HepG2 (cell line): ENCODE data around the gene TSTD1. TPM values are rescaled to one million over a fixed set of nuclear protein-coding genes. Genes with fewer than 3 reads are reported as not detected.

Experiments used
- ATRX ChIP-seq: sonication (generic); formaldehyde crosslinking; IDR thresholded peaks from 2 replicates; pipeline ENCODE4 v1.4.0; 2020; ENCODE audit warnings: missing genetic modification reagents, borderline replicate concordance
- BATF2 ChIP-seq: sonication (generic); formaldehyde crosslinking; IDR thresholded peaks from 2 replicates; pipeline ENCODE4 v1.8.0; 2022; ENCODE audit warnings: mild to moderate bottlenecking, missing genetic modification reagents, moderate library complexity
- CENPT ChIP-seq: sonication (generic); formaldehyde crosslinking; IDR thresholded peaks from 2 replicates; pipeline ENCODE4 v1.8.0; 2022; ENCODE audit warnings: low read depth, mild to moderate bottlenecking, moderate library complexity, missing genetic modification reagents
- CSRNP1 ChIP-seq: sonication (generic); formaldehyde crosslinking; IDR thresholded peaks from 2 replicates; pipeline ENCODE4 v1.8.1; 2023; ENCODE audit warnings: mild to moderate bottlenecking, missing genetic modification reagents
- FOXC1 ChIP-seq: sonication (generic); formaldehyde crosslinking; IDR thresholded peaks from 2 replicates; pipeline ENCODE4 v1.8.0; 2022; ENCODE audit warnings: mild to moderate bottlenecking, missing genetic modification reagents, borderline replicate concordance
- GPN1 ChIP-seq: sonication (generic); formaldehyde crosslinking; IDR thresholded peaks from 2 replicates; pipeline ENCODE4 v1.5.1; 2020; ENCODE audit warnings: missing genetic modification reagents, borderline replicate concordance
- KAT2B ChIP-seq: fragments of 150-350 bp; IDR thresholded peaks from 2 replicates; pipeline ENCODE4 v1.6.1; 2014; ENCODE audit warnings: low read depth, low read length, borderline replicate concordance
- MAZ ChIP-seq, 2 experiments: sonication (generic) in 1 of 2; formaldehyde crosslinking in 1 of 2; IDR thresholded peaks; 2 replicates each; pipeline versions ENCODE4 v1.5.0 to v1.6.1; 2012 to 2020; ENCODE audit warnings: low read depth in 2 of 2, mild to moderate bottlenecking in 2 of 2, borderline replicate concordance in 1 of 2, improper control_type of control experiment in 1 of 2, low read length in 1 of 2, missing genetic modification reagents in 1 of 2, moderate library complexity in 1 of 2
- NKX3-1 ChIP-seq: sonication (generic); formaldehyde crosslinking; IDR thresholded peaks from 2 replicates; pipeline ENCODE4 v1.5.0; 2020; ENCODE audit warnings: missing genetic modification reagents
- PAF1 ChIP-seq: IDR thresholded peaks from 2 replicates; pipeline ENCODE4 v1.6.1; 2016; ENCODE audit warnings: missing genetic modification reagents, missing compliant biosample characterization
- PITX1 ChIP-seq: sonication (generic); formaldehyde crosslinking; IDR thresholded peaks from 2 replicates; pipeline ENCODE4 v1.5.1; 2020; ENCODE audit warnings: mild to moderate bottlenecking, missing genetic modification reagents
- RXRB ChIP-seq: IDR thresholded peaks from 2 replicates; pipeline ENCODE4 v1.6.1; 2016; ENCODE audit warnings: borderline replicate concordance, missing genetic modification reagents, missing compliant biosample characterization
- SP4 ChIP-seq: sonication (generic); formaldehyde crosslinking; IDR thresholded peaks from 2 replicates; pipeline ENCODE4 v1.8.1; 2023; ENCODE audit warnings: mild to moderate bottlenecking, missing genetic modification reagents
- TBL1XR1 ChIP-seq: fragments of 150-350 bp; IDR thresholded peaks from 2 replicates; pipeline ENCODE4 v1.6.1; 2014; ENCODE audit warnings: borderline replicate concordance, low read length; ENCODE audit not compliant: partially characterized antibody
- YY1 ChIP-seq: IDR thresholded peaks from 2 replicates; pipeline ENCODE4 v1.6.1; 2011; ENCODE audit warnings: low read length, low read depth, moderate library complexity, mild to moderate bottlenecking; ENCODE audit not compliant: insufficient read depth, insufficient replicate concordance
- ZBTB42 ChIP-seq: sonication (generic); formaldehyde crosslinking; IDR thresholded peaks from 2 replicates; pipeline ENCODE4 v1.5.0; 2020; ENCODE audit warnings: mild to moderate bottlenecking, missing genetic modification reagents
- ZNF143 ChIP-seq: sonication (generic); formaldehyde crosslinking; IDR thresholded peaks from 2 replicates; pipeline ENCODE4 v1.4.0; 2020; ENCODE audit warnings: missing genetic modification reagents
- ZNF260 ChIP-seq: sonication (generic); formaldehyde crosslinking; IDR thresholded peaks from 2 replicates; pipeline ENCODE4 v1.4.0; 2020; ENCODE audit warnings: missing genetic modification reagents, low read depth, mild to moderate bottlenecking, borderline replicate concordance
- ZNF567 ChIP-seq: sonication (generic); formaldehyde crosslinking; IDR thresholded peaks from 2 replicates; pipeline ENCODE4 v1.8.1; 2023; ENCODE audit warnings: mild to moderate bottlenecking, missing genetic modification reagents, borderline replicate concordance
- ZNF761 ChIP-seq: sonication (generic); formaldehyde crosslinking; conservative IDR thresholded peaks from 2 replicates; pipeline ENCODE4 v1.4.0; 2020; ENCODE audit warnings: mild to moderate bottlenecking, missing genetic modification reagents
- ZNF768 ChIP-seq: sonication (generic); formaldehyde crosslinking; IDR thresholded peaks from 2 replicates; pipeline ENCODE4 v1.4.0; 2020; ENCODE audit warnings: missing genetic modification reagents
- ZNF780A ChIP-seq: sonication (generic); formaldehyde crosslinking; IDR thresholded peaks from 2 replicates; pipeline ENCODE4 v1.8.0; 2022; ENCODE audit warnings: mild to moderate bottlenecking, missing genetic modification reagents, moderate library complexity
- polyA plus RNA-seq, 8 experiments: library from polyadenylated mRNA; depleted of rRNA in 3 of 8; stranded (reverse) in 7 of 8; unstranded in 1 of 8; fragments of >200 nt; fragmentation: Illumina TruSeq in 4 of 8; extraction: Trizol in 4 of 8; gene quantifications; 2 replicates each; pipeline versions ENCODE4 v1.2.1 to v1.2.3, GENCODE V29; 2011 to 2016; ENCODE audit warnings: low read depth in 4 of 8, missing spikeins in 1 of 8, mixed read lengths in 1 of 8; ENCODE audit not compliant: insufficient read depth in 1 of 8
- total RNA-seq, 5 experiments: library from RNA; depleted of rRNA; stranded (reverse); fragments of >200 nt; fragmentation: Illumina TruSeq; extraction: Trizol; gene quantifications; 2 replicates each; pipeline ENCODE4 v1.2.3, GENCODE V29; 2016; ENCODE audit warnings: low read depth in 1 of 5
- TF ChIP-seq, protein P1 (sequence below): fragments of 450-650 bp; IDR thresholded peaks from 2 replicates; pipeline ENCODE4 v1.6.1; 2016
- TF ChIP-seq, protein P2 (sequence below): sonication (generic); formaldehyde crosslinking; IDR thresholded peaks from 2 replicates; pipeline ENCODE4 v1.5.0; 2020; ENCODE audit warnings: missing genetic modification reagents

The TSTD1 gene
- total and polyA plus RNA-seq, 2 of the 13 experiments (the other 11 are each of a cell fraction or from before 2014, with no cell fraction given) = 0.15 to 0.31 TPM

DNA sequence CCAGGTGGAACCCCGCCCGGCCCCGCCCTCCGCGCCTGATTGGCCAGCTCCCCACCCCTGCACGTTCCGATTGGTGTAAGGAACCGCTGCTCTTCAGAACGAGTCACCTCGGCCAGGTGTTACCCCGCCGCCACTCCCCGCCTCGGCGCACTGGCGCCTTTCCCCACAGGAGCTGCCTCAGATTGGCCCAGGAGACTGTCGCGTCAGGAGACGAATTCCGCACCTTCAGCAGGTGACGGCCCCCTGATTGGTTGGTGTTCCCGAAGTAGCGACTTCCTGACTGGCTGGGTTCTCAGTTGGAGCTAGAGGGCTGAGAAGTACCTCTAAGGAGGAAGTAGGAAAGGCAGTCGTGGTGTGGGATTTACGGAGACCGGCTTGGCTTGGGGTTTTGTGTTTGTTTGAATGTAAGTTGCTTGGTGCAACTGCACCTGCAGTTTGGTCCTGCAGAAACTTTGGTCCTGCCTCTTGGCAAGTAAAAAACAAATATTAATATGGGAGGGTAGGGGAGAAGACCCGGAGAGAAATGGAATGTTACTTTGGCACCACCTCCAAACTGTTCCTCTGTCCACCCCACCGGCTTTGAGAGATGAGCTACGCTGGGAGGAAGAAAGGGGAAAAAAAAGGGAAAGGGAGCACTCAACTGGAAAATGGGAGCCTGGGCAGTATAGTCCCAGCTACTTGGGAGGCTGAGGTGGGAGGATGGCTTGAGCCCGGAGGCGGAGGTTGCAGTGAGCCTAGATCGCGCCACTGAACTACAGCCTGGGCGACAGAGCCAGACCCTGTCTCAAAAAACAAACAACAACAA is 17.4 kb downstream of the TSTD1 start (continued):
- TF ChIP-seq SP4 (CRISPR knock-in tag) = peak; percentile 47; the same call in 1 of the 2 replicates
- no peak; the same call in 1 of the 2 replicates for TF ChIP-seq PITX1 (CRISPR knock-in tag)
- TF ChIP-seq ZNF143 (CRISPR knock-in tag) = no peak
- no peak for TF ChIP-seq GPN1 (CRISPR knock-in tag)
- no peak for TF ChIP-seq ZNF761 (CRISPR knock-in tag)
- no peak for TF ChIP-seq ZNF567
- no peak for TF ChIP-seq FOXC1 (CRISPR knock-in tag)
- no peak for TF ChIP-seq ZNF768 (CRISPR knock-in tag)
- TF ChIP-seq NKX3-1 (CRISPR knock-in tag) = 0 out of 2 replicates have a peak, but pooled peaks have one; percentile 28
- TF ChIP-seq RXRB = no peak; the same call in 1 of the 2 replicates
- no peak for TF ChIP-seq PAF1 (CRISPR knock-in tag)
- no peak for TF ChIP-seq TBL1XR1
- TF ChIP-seq CENPT = no peak
- no peak; the same call in 1 of the 2 replicates for TF ChIP-seq ZBTB42 (CRISPR knock-in tag)
- TF ChIP-seq, protein P1, sequence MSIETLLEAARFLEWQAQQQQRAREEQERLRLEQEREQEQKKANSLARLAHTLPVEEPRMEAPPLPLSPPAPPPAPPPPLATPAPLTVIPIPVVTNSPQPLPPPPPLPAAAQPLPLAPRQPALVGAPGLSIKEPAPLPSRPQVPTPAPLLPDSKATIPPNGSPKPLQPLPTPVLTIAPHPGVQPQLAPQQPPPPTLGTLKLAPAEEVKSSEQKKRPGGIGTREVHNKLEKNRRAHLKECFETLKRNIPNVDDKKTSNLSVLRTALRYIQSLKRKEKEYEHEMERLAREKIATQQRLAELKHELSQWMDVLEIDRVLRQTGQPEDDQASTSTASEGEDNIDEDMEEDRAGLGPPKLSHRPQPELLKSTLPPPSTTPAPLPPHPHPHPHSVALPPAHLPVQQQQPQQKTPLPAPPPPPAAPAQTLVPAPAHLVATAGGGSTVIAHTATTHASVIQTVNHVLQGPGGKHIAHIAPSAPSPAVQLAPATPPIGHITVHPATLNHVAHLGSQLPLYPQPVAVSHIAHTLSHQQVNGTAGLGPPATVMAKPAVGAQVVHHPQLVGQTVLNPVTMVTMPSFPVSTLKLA = no peak
- no peak for TF ChIP-seq CSRNP1
- no peak for TF ChIP-seq MAZ (IDR thresholded peaks at IDR 0.05; ENCODE audit: borderline replicate concordance, low read depth, low read length)
- no peak for TF ChIP-seq MAZ (CRISPR knock-in tag; IDR thresholded peaks at IDR 0.05; ENCODE audit: low read depth)
- no peak for TF ChIP-seq KAT2B
- TF ChIP-seq BATF2 = 0 out of 2 replicates have a peak, but pooled peaks have one; percentile 67
- TF ChIP-seq ATRX (CRISPR knock-in tag) = no peak
- no peak for TF ChIP-seq ZNF780A (CRISPR knock-in tag)
- no peak for TF ChIP-seq ZNF260 (CRISPR knock-in tag)
- TF ChIP-seq YY1 = no peak
- TF ChIP-seq, protein P2, sequence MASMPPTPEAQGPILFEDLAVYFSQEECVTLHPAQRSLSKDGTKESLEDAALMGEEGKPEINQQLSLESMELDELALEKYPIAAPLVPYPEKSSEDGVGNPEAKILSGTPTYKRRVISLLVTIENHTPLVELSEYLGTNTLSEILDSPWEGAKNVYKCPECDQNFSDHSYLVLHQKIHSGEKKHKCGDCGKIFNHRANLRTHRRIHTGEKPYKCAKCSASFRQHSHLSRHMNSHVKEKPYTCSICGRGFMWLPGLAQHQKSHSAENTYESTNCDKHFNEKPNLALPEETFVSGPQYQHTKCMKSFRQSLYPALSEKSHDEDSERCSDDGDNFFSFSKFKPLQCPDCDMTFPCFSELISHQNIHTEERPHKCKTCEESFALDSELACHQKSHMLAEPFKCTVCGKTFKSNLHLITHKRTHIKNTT = no peak
